Activated naive CD8-positive, alpha-beta T cell treated with anti-CD3 and anti-CD28 coated beads, Interleukin-2, amount 10 ng/mL, durations not matched to agents 7 days and 5 days (primary cell): Measurements from ENCODE around the gene GTF2A1. TPM values are rescaled to one million over a fixed set of nuclear protein-coding genes. Genes with fewer than 3 reads are reported as not detected.

Experiments
- ATAC-seq: fragments of 150-1000 bp; cut with Tn5 transposase; one replicate; pipeline ENCODE4 v1.10.0; 2021; ENCODE audit warnings: low read depth, moderate library complexity
- POLR2A ChIA-PET: fragments of 350-600 bp; sonication (Branson Sonifier 250); formaldehyde crosslinking; loops from one replicate; lab custom pipeline; 2021; ENCODE audit warnings: antibody characterized with exemption; lab: Charles Lee
- DNase-seq: peaks from one replicate; pipeline ENCODE4 v3.0.0; 2021
- H3K27ac Mint-ChIP-seq: one replicate; pipeline ENCODE4 v1.8.0; 2022; ENCODE audit warnings: mild to moderate bottlenecking, mixed read lengths
- H3K27me3 Mint-ChIP-seq: one replicate; pipeline ENCODE4 v1.8.0; 2022; ENCODE audit warnings: mild to moderate bottlenecking, moderate library complexity, mixed read lengths
- H3K36me3 Mint-ChIP-seq: one replicate; pipeline ENCODE4 v1.8.0; 2021; ENCODE audit warnings: mild to moderate bottlenecking, mixed read lengths
- H3K4me1 Mint-ChIP-seq: one replicate; pipeline ENCODE4 v1.8.0; 2021; ENCODE audit warnings: mixed read lengths
- H3K4me3 Mint-ChIP-seq: one replicate; pipeline ENCODE4 v1.8.0; 2022; ENCODE audit warnings: mild to moderate bottlenecking, moderate library complexity, mixed read lengths
- H3K9me3 Mint-ChIP-seq: one replicate; pipeline ENCODE4 v1.8.0; 2021; ENCODE audit warnings: mixed read lengths
- total RNA-seq, 2 experiments: library from RNA; stranded (reverse); gene quantifications; one replicate each; pipeline ENCODE4 v1.2.3, GENCODE V29; 2021

GTF2A1 gene
- total RNA-seq, 2 experiments from 2014 or later: 35.1 to 35.8 TPM

DNA sequence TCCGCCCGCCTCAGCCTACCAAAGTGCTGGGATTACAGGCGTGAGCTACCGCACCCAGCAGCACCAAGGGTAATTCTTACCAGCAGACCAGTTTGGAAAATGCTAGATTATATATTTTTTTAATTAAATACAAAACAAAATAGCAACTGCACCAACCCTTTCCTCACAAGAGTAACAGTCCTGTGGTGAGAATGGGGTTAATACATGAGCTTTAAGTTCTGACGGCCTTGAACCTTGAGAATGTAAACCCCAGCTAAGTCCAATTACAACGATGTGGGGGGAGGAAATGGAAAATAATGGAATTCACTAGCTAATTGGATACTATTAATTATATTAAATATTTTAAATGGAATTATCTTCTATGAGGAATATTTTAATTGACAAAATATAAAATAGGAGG, 82.3 kb downstream of the GTF2A1 start:
- H3K4me1 Mint-ChIP-seq: no peaks in the 10 kb centered on the region
- H3K36me3 Mint-ChIP-seq: peaks cover 1% of the 10 kb centered on the region
- H3K9me3 Mint-ChIP-seq: no peaks in the 10 kb centered on the region
- POLR2A ChIA-PET: no interaction called here
- DNase-seq (no peak), ATAC-seq (no peak)
- H3K27ac Mint-ChIP-seq: no peak overlapping the region
- no peaks in the 10 kb centered on the region for H3K27me3 Mint-ChIP-seq
- H3K4me3 Mint-ChIP-seq: no peak overlapping the region

DNA sequence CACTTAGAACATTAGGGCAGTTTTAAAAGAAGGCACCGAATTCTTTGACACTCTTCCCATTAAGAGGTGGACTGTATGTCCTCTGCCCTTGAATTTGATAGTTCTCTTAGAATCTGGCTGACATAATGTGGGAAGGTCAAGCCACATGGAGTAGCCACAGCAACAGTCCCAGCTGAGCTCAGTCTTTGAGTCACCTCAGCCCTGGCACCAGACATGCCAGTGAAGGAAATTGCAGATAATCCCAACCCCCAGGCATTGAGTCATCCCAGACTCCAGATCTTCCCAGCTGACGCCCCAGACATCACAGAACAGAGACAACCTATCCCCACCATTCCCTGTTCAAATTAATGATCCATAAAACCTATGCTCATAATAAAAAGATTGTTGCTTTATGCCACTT, 83.4 kb downstream of the GTF2A1 start:
- Mint-ChIP-seq H3K9me3 (no peaks in the 10 kb centered on the region), H3K27ac (no peak overlapping the region), H3K4me3 (no peak overlapping the region), H3K4me1 (no peaks in the 10 kb centered on the region), H3K36me3 (peaks cover 1% of the 10 kb centered on the region), H3K27me3 (no peaks in the 10 kb centered on the region)
- POLR2A ChIA-PET: no interaction called here
- DNase-seq: no peak
- no peak for ATAC-seq

DNA sequence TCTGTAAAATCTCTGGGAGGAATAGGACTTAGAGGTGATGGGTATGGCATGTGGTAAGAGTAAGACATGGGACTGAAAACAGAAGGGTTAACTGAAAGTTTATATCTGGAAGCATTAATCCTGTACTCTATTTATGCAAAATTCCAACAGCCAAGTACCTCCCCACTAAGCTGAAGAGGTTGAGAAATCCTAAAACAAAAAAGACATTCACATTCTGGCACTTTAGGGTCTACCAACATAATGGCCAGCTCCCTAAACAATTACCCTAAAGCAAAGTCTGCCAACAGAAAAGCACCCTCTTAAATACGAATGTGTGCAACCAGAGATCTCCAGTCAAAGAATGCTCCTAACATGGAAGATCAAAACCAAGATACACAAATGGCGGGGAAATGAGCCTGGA, 87.4 kb downstream of the GTF2A1 start:
- DNase-seq (no peak), ATAC-seq (no peak)
- no peaks in the 10 kb centered on the region for H3K36me3 Mint-ChIP-seq
- no peak overlapping the region for H3K27ac Mint-ChIP-seq
- no peaks in the 10 kb centered on the region for H3K9me3 Mint-ChIP-seq
- H3K4me3 Mint-ChIP-seq: no peak overlapping the region
- POLR2A ChIA-PET: no interaction called here
- H3K4me1 Mint-ChIP-seq: no peaks in the 10 kb centered on the region
- H3K27me3 Mint-ChIP-seq: no peaks in the 10 kb centered on the region

DNA sequence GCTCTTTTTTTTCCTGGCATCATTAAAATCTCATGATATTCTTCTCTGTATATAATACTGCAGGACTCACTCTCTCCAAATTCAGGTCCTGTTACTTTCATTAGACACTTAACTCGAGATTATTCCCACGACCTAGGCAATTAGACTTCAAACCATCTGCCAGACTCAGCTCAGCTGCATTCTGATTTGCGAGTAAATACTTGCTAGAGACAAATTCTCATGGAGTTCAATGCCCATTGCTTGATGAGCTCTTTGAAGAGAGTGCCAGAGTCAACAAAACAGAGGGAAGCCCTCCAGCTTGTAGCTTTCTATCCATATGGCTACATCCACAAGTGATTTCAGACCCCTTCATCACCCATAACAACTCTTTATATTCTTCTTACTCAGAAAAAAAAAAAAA, 88.3 kb downstream of the GTF2A1 start:
- no peaks in the 10 kb centered on the region for H3K36me3 Mint-ChIP-seq
- no peak overlapping the region for H3K4me3 Mint-ChIP-seq
- no peaks in the 10 kb centered on the region for H3K9me3 Mint-ChIP-seq
- H3K27ac Mint-ChIP-seq: no peak overlapping the region
- H3K4me1 Mint-ChIP-seq: no peaks in the 10 kb centered on the region
- DNase-seq (no peak), ATAC-seq (no peak)
- POLR2A ChIA-PET: no interaction called here
- no peaks in the 10 kb centered on the region for H3K27me3 Mint-ChIP-seq

DNA sequence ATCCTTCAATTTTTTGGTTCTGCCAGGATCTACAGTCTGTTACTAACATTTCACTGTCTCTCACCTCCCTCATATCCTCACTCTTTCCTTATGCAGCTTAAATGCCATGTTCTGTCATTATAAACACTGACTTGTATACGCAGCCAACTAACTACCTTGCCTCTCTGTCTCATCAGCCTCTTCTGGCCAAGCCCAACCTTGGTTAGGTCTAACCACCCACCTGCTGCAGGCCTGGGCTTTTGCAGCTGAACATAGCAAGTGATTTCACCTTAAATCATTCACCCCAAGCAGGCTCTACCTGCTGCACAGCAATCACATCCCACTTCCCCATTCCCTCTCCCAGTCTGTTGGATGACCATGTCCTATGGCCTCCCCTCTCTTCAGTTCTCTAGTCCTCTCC, 91.5 kb downstream of the GTF2A1 start:
- Mint-ChIP-seq H3K36me3 (no peaks in the 10 kb centered on the region), H3K4me3 (no peak overlapping the region)

DNA sequence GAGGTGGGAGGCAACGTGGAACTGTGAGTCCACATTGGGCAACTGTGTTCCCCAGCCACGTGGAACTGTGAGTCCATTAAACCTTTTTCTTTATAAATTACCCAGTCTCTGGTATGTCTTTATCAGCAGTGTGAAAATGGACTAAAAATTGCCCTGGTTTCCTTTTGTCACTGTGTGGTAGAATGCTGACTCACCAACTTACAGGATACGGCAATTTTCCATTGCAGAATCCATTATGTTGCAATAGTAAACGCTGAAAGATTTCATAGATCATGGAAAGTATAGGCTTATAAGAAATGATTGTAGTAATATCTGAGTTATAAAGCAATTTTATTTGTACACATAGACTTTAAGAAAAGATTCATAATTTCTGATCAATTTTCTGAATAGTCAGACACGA, 93.0 kb downstream of the GTF2A1 start:
- no peak for DNase-seq
- no peak overlapping the region for H3K27ac Mint-ChIP-seq
- H3K4me3 Mint-ChIP-seq: no peak overlapping the region
- H3K27me3 Mint-ChIP-seq: no peaks in the 10 kb centered on the region
- H3K9me3 Mint-ChIP-seq: no peaks in the 10 kb centered on the region
- POLR2A ChIA-PET: no interaction called here
- no peaks in the 10 kb centered on the region for H3K4me1 Mint-ChIP-seq
- ATAC-seq: no peak
- H3K36me3 Mint-ChIP-seq: no peaks in the 10 kb centered on the region

More for the DNA sequence above, 91.5 kb downstream of the GTF2A1 start:
- DNase-seq: no peak
- H3K4me1 Mint-ChIP-seq: no peaks in the 10 kb centered on the region
- no peaks in the 10 kb centered on the region for H3K27me3 Mint-ChIP-seq
- no peaks in the 10 kb centered on the region for H3K9me3 Mint-ChIP-seq
- POLR2A ChIA-PET: no interaction called here
- no peak for ATAC-seq
- no peak overlapping the region for H3K27ac Mint-ChIP-seq

DNA sequence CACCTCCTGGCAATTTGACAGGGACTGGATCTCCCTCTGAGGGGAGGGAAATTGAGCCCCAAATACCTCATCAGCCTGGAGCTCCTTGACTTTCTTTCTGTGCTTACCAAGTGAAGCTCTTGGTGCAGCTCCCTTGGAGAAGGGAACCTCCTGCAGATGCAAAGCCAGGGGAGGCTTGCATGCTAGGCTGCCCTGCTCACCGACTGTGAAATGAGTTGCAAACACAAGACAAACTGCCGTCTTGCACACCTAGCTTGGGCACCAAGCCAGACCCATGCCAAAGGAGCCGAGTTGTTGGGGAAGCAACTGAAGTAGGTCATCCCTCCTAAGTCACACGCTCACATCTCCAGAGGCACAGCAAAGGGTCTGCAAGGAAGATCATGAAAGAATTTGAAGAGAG, 95.2 kb downstream of the GTF2A1 start:
- Mint-ChIP-seq H3K9me3 (no peaks in the 10 kb centered on the region), H3K27me3 (no peaks in the 10 kb centered on the region), H3K4me1 (peaks cover 4% of the 10 kb centered on the region), H3K27ac (no peak overlapping the region), H3K4me3 (no peak overlapping the region), H3K36me3 (no peaks in the 10 kb centered on the region)
- no peak for ATAC-seq
- POLR2A ChIA-PET: no interaction called here
- DNase-seq: no peak

Other genes with a start within 250 kb of the GTF2A1 start
- not detected for gene STON2, start 179.4 kb upstream of the GTF2A1 start, total RNA-seq